ENCODE results near the gene WIPF1. TPM values are rescaled to one million over a fixed set of nuclear protein-coding genes. Genes with fewer than 3 reads are reported as not detected.

The WIPF1 gene
- total RNA-seq, 1 experiment from 2014 or later = 20.8 TPM

DNA sequence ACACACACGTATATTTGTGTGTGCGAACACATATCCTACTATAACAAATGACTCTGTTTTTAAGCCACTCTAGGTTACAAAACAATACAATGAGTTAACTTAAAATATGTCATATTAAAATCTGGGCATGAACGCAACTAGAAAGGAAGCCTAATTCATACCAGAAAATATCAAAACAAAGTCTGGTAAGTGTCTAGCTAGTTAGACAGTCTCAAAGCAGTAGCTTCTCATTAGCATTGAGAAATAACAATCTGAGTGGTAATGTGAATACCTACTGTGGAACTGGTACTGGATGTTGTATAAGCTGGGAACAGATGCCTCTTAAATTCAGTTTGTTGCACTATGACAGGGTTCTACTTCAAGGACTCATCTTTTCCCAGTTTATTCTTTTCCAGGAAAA, 32.5 kb upstream of the WIPF1 start:
- Histone ChIP-seq H3K27ac (0 out of 2 replicates have a peak overlapping the region, but pooled peaks have one; percentile 8), H3K4me3 (no peak overlapping the region), H3K36me3 (peaks cover 19% of the 10 kb centered on the region), H3K4me1 (replicated peaks) (peaks cover 22% of the 10 kb centered on the region), H3K9me3 (replicated peaks) (no peaks in the 10 kb centered on the region), H3K27me3 (replicated peaks) (no peaks in the 10 kb centered on the region)
- no peak for DNase-seq (ENCODE audit: low read depth in 1 of 2, low spot score in 2 of 2)

DNA sequence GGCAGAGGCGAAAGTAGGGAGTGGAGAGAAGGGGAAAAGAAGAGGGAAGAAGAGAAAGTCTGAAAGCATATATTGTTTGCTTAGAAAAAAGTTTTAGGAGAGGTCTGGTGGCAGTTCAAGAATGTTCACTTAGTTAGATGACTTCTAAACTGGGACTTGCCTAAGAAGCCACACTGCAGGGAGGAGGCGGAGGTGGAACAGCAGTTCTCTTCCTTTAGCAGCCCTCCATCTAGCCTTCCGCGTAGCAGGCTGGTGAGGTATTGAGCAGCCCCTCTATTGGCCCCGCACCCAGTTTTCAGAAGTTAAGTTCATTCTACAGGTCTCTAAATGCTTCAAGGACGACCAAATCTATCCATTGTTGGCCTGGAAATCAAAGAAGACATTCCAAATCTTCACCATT, 31.9 kb upstream of the WIPF1 start:
- Histone ChIP-seq H3K4me3 (no peak overlapping the region), H3K27me3 (replicated peaks) (no peaks in the 10 kb centered on the region), H3K36me3 (peaks cover 19% of the 10 kb centered on the region), H3K27ac (no peak overlapping the region), H3K9me3 (replicated peaks) (no peaks in the 10 kb centered on the region), H3K4me1 (replicated peaks) (peaks cover 22% of the 10 kb centered on the region)
- DNase-seq (ENCODE audit: low read depth in 1 of 2, low spot score in 2 of 2) = no peak

DNA sequence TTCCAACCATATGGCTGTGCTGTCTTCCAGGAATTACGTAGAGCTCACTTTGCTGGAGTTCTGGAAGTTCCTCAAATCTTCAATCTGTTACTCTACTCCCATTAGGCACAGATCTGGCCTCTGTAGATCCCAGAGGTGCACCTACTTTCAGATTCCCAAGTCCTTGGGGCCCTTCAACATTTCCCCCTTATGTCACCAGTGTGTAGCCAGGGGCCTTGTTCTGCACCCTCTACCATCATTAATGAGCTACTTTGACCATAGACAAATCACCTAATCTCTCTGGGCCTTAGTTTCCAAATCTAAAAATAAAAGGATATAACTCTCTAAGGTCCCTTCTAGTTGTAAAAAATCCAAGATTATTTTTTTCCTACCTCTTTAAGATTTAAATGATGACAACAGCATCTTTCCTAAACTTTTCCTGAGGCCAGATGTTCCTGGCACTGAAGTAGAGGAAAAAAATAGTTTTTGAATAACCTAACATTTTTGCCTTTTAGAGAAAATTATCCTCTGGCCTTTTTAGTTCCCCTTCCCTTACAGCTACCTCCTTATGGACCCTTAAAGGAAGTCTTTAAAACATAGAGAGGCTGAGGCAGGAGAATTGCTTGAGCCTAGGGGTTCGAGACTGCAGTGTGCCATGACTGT, 31.0 kb upstream of the WIPF1 start:
- H3K9me3 ChIP-seq (replicated peaks) = no peaks in the 10 kb centered on the region
- peaks cover 21% of the 10 kb centered on the region; the same call in 1 of the 2 replicates for H3K36me3 ChIP-seq
- H3K27me3 ChIP-seq (replicated peaks) = no peaks in the 10 kb centered on the region
- DNase-seq (ENCODE audit: low read depth in 1 of 2, low spot score in 2 of 2) = no peak
- H3K27ac ChIP-seq = no peak overlapping the region
- H3K4me3 ChIP-seq = no peak overlapping the region
- H3K4me1 ChIP-seq (replicated peaks) = peaks cover 22% of the 10 kb centered on the region

DNA sequence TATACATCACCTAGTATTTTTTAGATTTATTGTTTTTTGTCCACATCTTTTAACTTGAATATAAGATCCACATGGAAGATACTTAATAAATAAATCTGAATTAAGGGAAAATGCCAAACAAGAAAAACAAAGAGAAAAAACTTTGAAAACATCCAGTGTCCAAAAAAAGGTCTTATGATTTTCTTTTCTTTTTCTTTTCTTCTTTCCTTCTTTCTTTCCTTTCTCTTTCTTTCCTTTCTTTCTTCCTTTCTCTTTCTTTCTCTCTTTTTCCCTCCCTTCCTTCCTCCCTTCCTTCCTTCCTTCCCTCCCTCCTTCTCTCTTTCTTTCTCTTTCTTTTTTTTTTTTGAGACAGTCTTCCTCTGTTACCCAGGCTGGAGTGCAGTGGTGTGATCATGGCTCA, 29.6 kb upstream of the WIPF1 start:
- Histone ChIP-seq H3K27ac (no peak overlapping the region), H3K9me3 (replicated peaks) (no peaks in the 10 kb centered on the region), H3K4me3 (no peak overlapping the region), H3K4me1 (replicated peaks) (peaks cover 15% of the 10 kb centered on the region), H3K36me3 (peaks cover 21% of the 10 kb centered on the region; the same call in 1 of the 2 replicates), H3K27me3 (replicated peaks) (no peaks in the 10 kb centered on the region)
- DNase-seq (ENCODE audit: low read depth in 1 of 2, low spot score in 2 of 2) = no peak

DNA sequence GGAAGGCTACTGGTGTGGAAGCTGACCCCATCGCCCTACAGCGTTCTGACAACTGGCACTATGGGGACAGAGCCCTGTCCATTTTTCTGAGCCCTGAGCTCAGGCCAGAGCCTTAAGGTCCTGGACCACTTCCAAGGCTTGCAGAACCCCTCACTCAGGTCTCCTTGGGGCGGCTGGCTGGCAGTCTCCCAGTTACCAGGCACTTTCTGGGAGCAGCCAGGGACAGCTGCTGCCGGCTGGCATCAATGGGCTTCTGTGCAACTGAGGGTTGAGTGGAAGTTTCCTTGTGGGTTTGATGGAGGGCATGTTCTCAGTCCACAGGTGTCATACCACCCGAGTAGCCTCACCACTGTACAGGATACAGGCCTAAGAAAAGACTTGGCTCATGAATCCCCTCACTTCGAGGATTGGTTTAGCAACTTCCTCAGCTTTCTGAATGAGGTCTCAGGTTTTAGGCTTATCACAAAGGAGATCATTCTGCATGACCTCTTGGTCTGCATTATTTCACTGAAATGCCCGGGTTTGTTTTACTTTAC, 27.4 kb upstream of the WIPF1 start:
- Histone ChIP-seq H3K9me3 (replicated peaks) (no peaks in the 10 kb centered on the region), H3K27me3 (replicated peaks) (no peaks in the 10 kb centered on the region), H3K4me3 (no peak overlapping the region), H3K27ac (no peak overlapping the region), H3K36me3 (peaks cover 21% of the 10 kb centered on the region), H3K4me1 (replicated peaks) (no peaks in the 10 kb centered on the region)
- no peak for DNase-seq (ENCODE audit: low read depth in 1 of 2, low spot score in 2 of 2)

DNA sequence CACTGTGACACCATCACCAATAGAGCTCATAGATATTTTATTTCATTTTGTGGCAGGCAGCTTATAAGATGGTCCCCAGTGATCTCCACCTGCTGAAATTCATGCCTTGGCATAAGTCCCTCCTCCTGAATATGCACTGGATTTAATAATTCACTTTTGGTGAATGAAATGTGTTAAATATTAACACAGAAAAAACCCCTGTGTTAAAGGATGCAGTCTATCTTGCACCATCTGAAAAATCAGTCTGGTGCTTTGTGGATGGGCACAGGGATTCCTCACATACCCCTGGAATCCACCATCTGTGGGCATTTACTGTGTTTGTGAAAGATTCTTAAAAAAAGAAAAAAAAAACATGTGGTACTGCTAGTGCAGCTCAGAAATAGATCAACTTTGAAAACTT, 26.1 kb upstream of the WIPF1 start:
- no peak overlapping the region for H3K4me3 ChIP-seq

DNA sequence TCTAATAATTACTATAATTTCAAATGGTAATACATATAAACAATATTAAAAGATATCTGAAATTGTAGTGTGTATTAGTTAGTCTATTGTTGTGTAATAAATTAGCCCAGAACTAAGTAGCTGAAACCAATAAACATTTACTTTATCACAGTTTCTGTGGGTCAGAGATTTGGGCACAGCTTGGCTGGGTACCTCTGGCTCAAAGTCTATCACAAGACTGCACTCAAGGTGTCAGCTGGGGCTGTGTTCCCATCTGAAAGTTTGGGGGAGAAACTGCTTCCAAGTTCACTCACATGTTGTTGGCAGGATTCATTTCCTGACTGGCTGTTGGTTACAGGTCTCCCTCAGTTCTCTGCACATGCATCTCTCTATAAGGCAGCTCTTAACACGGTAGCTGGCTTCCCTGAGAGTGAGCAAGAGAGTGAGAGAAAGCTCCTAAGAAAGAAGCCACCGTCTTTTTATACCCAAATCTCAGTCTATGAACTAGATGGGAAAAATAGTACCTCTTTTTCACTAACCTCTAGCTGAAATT, 25.6 kb upstream of the WIPF1 start:
- H3K27ac ChIP-seq = no peak overlapping the region
- H3K4me3 ChIP-seq = no peak overlapping the region
- H3K4me1 ChIP-seq (replicated peaks) = no peaks in the 10 kb centered on the region

More for the DNA sequence above, 26.1 kb upstream of the WIPF1 start:
- DNase-seq (ENCODE audit: low read depth in 1 of 2, low spot score in 2 of 2) = no peak
- Histone ChIP-seq H3K4me1 (replicated peaks) (no peaks in the 10 kb centered on the region), H3K27ac (no peak overlapping the region), H3K36me3 (peaks cover 21% of the 10 kb centered on the region), H3K9me3 (replicated peaks) (no peaks in the 10 kb centered on the region), H3K27me3 (replicated peaks) (no peaks in the 10 kb centered on the region)

DNA sequence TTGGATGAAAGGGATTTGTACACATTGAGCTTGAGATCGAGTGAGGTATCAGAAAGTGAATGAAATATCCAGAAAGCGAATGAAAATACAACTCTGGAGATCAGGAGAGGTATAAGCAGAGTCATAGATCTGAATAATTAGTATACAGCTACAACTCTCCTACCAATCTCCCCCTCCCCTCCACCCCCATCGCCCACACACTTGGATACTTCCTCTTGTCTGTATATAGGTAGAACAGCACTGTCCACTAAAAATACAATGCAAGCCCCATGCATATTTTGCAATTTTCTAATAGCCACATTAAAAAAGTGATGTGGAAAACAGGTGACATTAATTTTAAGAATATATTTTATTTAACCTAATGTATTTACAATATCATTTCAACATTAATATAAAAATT, 23.7 kb upstream of the WIPF1 start:
- H3K4me3 ChIP-seq = no peak overlapping the region
- H3K27me3 ChIP-seq (replicated peaks) = no peaks in the 10 kb centered on the region
- H3K9me3 ChIP-seq (replicated peaks) = no peaks in the 10 kb centered on the region
- peaks cover 2% of the 10 kb centered on the region for H3K4me1 ChIP-seq (replicated peaks)
- H3K27ac ChIP-seq = no peak overlapping the region
- DNase-seq (ENCODE audit: low read depth in 1 of 2, low spot score in 2 of 2) = no peak
- peaks cover 16% of the 10 kb centered on the region for H3K36me3 ChIP-seq

More for the DNA sequence above, 25.6 kb upstream of the WIPF1 start:
- Histone ChIP-seq H3K9me3 (replicated peaks) (no peaks in the 10 kb centered on the region), H3K27me3 (replicated peaks) (no peaks in the 10 kb centered on the region), H3K36me3 (peaks cover 16% of the 10 kb centered on the region)
- no peak for DNase-seq (ENCODE audit: low read depth in 1 of 2, low spot score in 2 of 2)

DNA sequence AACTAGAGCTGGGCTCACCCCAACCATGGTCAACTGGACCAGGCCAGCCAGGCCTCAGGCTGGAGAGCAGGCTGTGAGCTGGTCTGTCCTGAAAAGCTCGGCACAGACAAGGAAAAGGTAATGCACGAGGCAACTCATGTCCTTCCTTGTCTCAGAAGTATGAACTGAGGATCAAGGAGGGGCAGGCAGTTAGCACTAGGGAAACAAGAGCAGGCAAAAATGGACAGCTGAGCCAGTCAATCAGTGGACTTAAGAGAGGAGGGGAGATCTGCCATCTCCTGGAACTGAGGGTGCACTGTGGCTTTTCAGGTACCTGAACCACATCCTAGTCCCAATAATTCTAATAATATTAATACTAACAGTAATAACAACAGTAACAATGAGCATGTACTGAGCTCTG, 20.6 kb upstream of the WIPF1 start:
- peaks cover 30% of the 10 kb centered on the region for H3K4me1 ChIP-seq (replicated peaks)
- no peak for DNase-seq (ENCODE audit: low read depth in 1 of 2, low spot score in 2 of 2)
- no peaks in the 10 kb centered on the region for H3K27me3 ChIP-seq (replicated peaks)
- H3K9me3 ChIP-seq (replicated peaks) = no peaks in the 10 kb centered on the region
- H3K27ac ChIP-seq = no peak overlapping the region
- peaks cover 2% of the 10 kb centered on the region for H3K36me3 ChIP-seq
- no peak overlapping the region for H3K4me3 ChIP-seq

DNA sequence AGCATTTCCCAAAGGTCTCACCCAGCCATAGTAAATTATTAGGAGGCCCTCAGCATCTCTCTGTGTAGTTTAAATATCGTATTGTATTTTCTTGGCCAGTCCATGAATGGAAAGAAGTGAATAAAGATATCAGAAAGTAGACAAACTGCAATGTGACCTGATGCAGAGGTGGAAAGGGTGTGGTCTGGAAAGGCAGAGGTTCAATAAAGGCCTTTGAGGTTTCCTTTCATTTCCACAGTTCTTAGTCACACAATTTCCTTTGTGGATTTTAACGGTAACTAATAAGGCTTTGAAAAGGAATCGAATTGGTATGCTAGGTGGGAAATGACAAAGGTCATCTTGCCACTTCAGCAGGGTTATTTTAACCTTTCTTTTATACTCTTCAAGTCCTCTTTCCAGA, 20.1 kb upstream of the WIPF1 start:
- H3K4me1 ChIP-seq (replicated peaks) = peaks cover 34% of the 10 kb centered on the region
- no peak for DNase-seq (ENCODE audit: low read depth in 1 of 2, low spot score in 2 of 2)
- H3K4me3 ChIP-seq = no peak overlapping the region
- no peak overlapping the region for H3K27ac ChIP-seq
- no peaks in the 10 kb centered on the region for H3K9me3 ChIP-seq (replicated peaks)
- H3K27me3 ChIP-seq (replicated peaks) = no peaks in the 10 kb centered on the region
- no peaks in the 10 kb centered on the region; the same call in none of the 2 replicates for H3K36me3 ChIP-seq

DNA sequence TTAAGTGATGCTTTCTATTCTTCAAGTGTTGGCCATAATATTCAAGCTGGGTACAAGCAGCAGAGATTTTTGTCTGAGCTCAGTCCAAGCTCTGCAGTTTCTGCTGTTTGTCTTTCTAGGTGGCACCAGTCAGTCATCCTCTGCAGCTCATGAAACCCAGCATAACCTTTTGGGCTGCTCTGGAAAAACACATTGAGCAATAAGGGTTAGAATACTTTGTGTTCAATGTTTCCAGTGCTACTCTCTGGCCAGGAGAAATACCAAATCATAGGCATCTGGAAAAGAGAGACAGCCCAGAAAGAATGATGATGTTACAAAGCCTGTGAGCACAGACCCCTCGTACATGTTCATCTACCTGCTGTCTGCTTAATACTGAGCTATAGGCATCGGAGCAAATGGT, 19.5 kb upstream of the WIPF1 start:
- Histone ChIP-seq H3K27ac (no peak overlapping the region), H3K9me3 (replicated peaks) (no peaks in the 10 kb centered on the region), H3K4me3 (no peak overlapping the region), H3K4me1 (replicated peaks) (peaks cover 34% of the 10 kb centered on the region), H3K36me3 (no peaks in the 10 kb centered on the region; the same call in none of the 2 replicates), H3K27me3 (replicated peaks) (no peaks in the 10 kb centered on the region)
- DNase-seq (ENCODE audit: low read depth in 1 of 2, low spot score in 2 of 2) = no peak

DNA sequence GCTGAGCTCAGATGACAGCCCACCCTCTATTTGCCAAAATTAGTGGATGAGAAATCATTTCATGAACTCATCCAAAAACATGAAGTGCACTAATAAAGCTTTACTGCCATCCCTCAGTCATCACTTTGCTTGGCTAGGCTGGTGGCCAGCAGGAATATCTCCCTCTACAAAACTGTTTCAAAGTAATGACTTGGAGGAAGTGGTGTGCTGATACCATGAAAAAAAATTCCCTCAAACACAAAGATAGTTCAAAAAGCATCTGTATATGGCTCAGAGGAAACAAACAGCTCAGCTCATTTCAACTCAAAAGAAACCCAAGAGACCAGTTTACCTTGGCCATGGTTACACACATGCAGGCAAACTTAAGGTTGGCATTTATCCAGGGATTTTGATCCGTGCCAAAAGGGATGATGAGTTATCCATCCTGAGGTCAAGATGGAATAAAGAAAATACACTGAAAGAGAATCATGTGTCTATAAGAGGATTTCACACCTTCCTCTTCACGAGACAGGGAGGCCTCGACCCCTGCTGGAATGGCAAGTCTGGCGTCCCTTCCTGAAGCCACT, 18.4 kb upstream of the WIPF1 start:
- Histone ChIP-seq H3K36me3 (no peaks in the 10 kb centered on the region; the same call in 1 of the 2 replicates), H3K27me3 (replicated peaks) (no peaks in the 10 kb centered on the region), H3K27ac (0 out of 2 replicates have a peak overlapping the region, but pooled peaks have one; percentile 1), H3K4me1 (replicated peaks) (peaks cover 34% of the 10 kb centered on the region), H3K9me3 (replicated peaks) (no peaks in the 10 kb centered on the region), H3K4me3 (no peak overlapping the region)
- peak in 1 of 2 experiments; percentile 66 for DNase-seq (ENCODE audit: low read depth in 1 of 2, low spot score in 2 of 2)

DNA sequence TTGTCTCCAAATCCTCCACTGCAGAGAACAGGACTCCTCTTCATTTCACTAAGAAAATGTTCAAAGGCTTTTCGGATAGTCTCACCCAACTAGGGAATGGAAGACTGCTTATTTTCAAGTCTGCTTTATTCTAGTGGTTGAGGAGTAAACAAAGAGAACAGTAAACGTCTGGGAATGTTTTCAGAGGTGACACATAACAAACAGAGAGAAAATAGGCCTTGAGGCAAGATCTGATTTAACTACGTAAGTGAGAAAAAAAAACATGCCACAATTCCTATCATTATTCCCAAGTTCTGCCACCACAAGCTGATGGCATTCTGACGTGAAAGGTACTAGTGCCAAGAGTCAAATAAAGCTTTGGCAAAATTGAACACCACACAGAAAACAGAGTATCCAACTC, 16.7 kb upstream of the WIPF1 start:
- Histone ChIP-seq H3K4me3 (no peak overlapping the region), H3K27me3 (replicated peaks) (no peaks in the 10 kb centered on the region), H3K9me3 (replicated peaks) (no peaks in the 10 kb centered on the region), H3K27ac (peak overlapping the region; percentile 13), H3K36me3 (no peaks in the 10 kb centered on the region), H3K4me1 (replicated peaks) (peaks cover 46% of the 10 kb centered on the region)
- DNase-seq (ENCODE audit: low read depth in 1 of 2, low spot score in 2 of 2) = peak in 1 of 2 experiments; percentile 92

DNA sequence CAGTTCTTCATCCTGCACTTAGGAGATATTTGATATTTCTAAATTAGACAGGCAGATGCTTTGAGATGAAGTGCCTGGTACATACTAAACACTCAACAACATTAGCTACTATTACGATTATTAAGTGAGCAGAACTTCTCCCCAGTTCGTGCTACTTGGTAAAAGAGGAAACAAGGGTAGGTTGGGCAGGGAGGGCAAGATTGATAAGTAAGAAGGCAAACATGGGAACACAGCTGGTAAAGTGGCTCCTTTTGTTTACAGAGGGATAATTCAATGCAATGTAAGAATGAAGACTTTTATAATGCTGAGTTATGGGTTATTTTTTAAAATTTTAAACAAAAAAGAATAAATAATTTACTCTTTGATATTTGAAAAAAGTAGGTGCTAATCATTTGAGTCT, 15.9 kb upstream of the WIPF1 start:
- DNase-seq (ENCODE audit: low read depth in 1 of 2, low spot score in 2 of 2) = no peak
- Histone ChIP-seq H3K36me3 (no peaks in the 10 kb centered on the region), H3K4me3 (no peak overlapping the region), H3K27ac (no peak overlapping the region), H3K4me1 (replicated peaks) (peaks cover 46% of the 10 kb centered on the region), H3K27me3 (replicated peaks) (no peaks in the 10 kb centered on the region), H3K9me3 (replicated peaks) (no peaks in the 10 kb centered on the region)
